ENCODE results near the gene HTR3C.
"Not testable (repeated sequence)": the region's sequence is repeated elsewhere in the genome, so short reads cannot be mapped to it uniquely, and the experiment has no call there.

HTR3C gene

GRCh38 chr3:184052767-184053166, at the start of gene HTR3C:
Gene HTR3C (plus strand): TSS chr3:184053047. CDS start chr3:184053081, 34 bp downstream.
- DNase-seq = no peak

- DNase-seq = peak in 1 of 3 donors; percentile 20
Observed at GRCh38 chr3:184003187-184003967, 49.5 kb upstream of the HTR3C start.

- DNase-seq = peak; percentile 49 to 66 (median 55)
Observed at GRCh38 chr3:184004476-184004875, 48.4 kb upstream of the HTR3C start.

GRCh38 chr3:184005941-184006507, 46.8 kb upstream of the HTR3C start:
- DNase-seq = peak; percentile 50 to 64 (median 54)

- DNase-seq = not testable (repeated sequence)
Observed at GRCh38 chr3:184007143-184007813, 45.6 kb upstream of the HTR3C start.

- DNase-seq = peak in 1 of 3 donors; percentile 24
Observed at GRCh38 chr3:184008161-184008560, 44.7 kb upstream of the HTR3C start.

GRCh38 chr3:184011230-184011876, 41.5 kb upstream of the HTR3C start:
- no peak for DNase-seq

GRCh38 chr3:184011937-184012889, 40.6 kb upstream of the HTR3C start:
- no peak for DNase-seq

- DNase-seq = no peak
Observed at GRCh38 chr3:184015381-184016019, 37.3 kb upstream of the HTR3C start.

- peak in 1 of 3 donors; percentile 17 for DNase-seq
Observed at GRCh38 chr3:184016169-184016570, 36.7 kb upstream of the HTR3C start.

- peak; percentile 70 to 94 (median 83) for DNase-seq
Observed at GRCh38 chr3:184016811-184017671, 35.8 kb upstream of the HTR3C start.

GRCh38 chr3:184017672-184018423, 35.0 kb upstream of the HTR3C start, which contains the start of gene ABCC5:
Gene ABCC5 (minus strand): TSS chr3:184017884. CDS start chr3:184014392, 3,492 bp downstream.
- peak; percentile 93 to 95 (median 95) for DNase-seq

- peak in 1 of 3 donors; percentile 17 for DNase-seq
Observed at GRCh38 chr3:184018424-184018973, 34.3 kb upstream of the HTR3C start.

- peak; percentile 47 to 87 (median 81) for DNase-seq
Observed at GRCh38 chr3:184022323-184022722, 30.5 kb upstream of the HTR3C start.

GRCh38 chr3:184025256-184025655, 27.6 kb upstream of the HTR3C start:
- peak in 1 of 3 donors; percentile 17 for DNase-seq

GRCh38 chr3:184028275-184028890, 24.5 kb upstream of the HTR3C start:
- not testable (repeated sequence) for DNase-seq

- DNase-seq = no peak
Observed at GRCh38 chr3:184029443-184029842, 23.4 kb upstream of the HTR3C start.

- peak; percentile 18 to 43 (median 27) for DNase-seq
Observed at GRCh38 chr3:184030536-184030935, 22.3 kb upstream of the HTR3C start.

Data from suppressor macrophage treated with lipopolysaccharide for 1 hour (primary cell).